Vagina (tissue), 2 donors: Measurements from ENCODE around the gene NPAS3. TPM values are rescaled to one million over a fixed set of nuclear protein-coding genes. Genes with fewer than 3 reads are reported as not detected.

ENCODE experiments used
- DNase-seq, 2 donors: peaks; one replicate each; pipeline ENCODE4 v3.0.0-alpha.2; 2017; ENCODE audit errors: extremely low spot score in 2 of 2
- H3K27ac ChIP-seq: fragments of 200-600 bp; sonication (generic); one replicate; pipeline ENCODE4 v1.5.1; 2019
- H3K27me3 ChIP-seq: fragments of 200-600 bp; sonication (generic); one replicate; pipeline ENCODE4 v1.5.1; 2019
- H3K36me3 ChIP-seq, 2 donors: fragments of 200-600 bp; sonication (generic); one replicate each; pipeline ENCODE4 v1.5.1; 2017 to 2019
- H3K4me1 ChIP-seq: fragments of 200-600 bp; sonication (generic); one replicate; pipeline ENCODE4 v1.5.1; 2019
- H3K4me3 ChIP-seq, 2 donors: fragments of 200-600 bp; sonication (generic); 1 replicate in 1 of 2; 2 replicates in 1 of 2; pipeline ENCODE4 v1.5.1; 2016 to 2019
- H3K9me3 ChIP-seq: fragments of 200-600 bp; sonication (generic); one replicate; pipeline ENCODE4 v1.5.1; 2019
- CTCF ChIP-seq, 3 experiments: fragments of 450-650 bp in 2 of 3; fragments of 200-600 bp in 1 of 3; sonication (generic) in 1 of 3; IDR thresholded peaks; one replicate each; pipeline ENCODE4 v1.5.1; 2017 to 2019; ENCODE audit warnings: antibody characterized with exemption in 3 of 3, mild to moderate bottlenecking in 2 of 3, moderate library complexity in 2 of 3
- POLR2A ChIP-seq, 2 donors: fragments of 450-650 bp; IDR thresholded peaks; one replicate each; pipeline ENCODE4 v1.6.1; 2017; ENCODE audit warnings: antibody characterized with exemption in 2 of 2, mild to moderate bottlenecking in 2 of 2, moderate library complexity in 2 of 2
- POLR2AphosphoS5 ChIP-seq, 2 donors: sonication (generic); formaldehyde crosslinking; IDR thresholded peaks; one replicate each; pipeline ENCODE4 v1.9.0; 2017; ENCODE audit warnings: antibody characterized with exemption in 2 of 2, mild to moderate bottlenecking in 2 of 2, low read depth in 1 of 2; ENCODE audit not compliant: insufficient read depth in 1 of 2
- intact Hi-C: fragments of 100-400 bp; cut with DNase I; formaldehyde crosslinking; loops from one replicate; pipeline ENCODE4 v1.15.1; 2023
- total RNA-seq: library from RNA; depleted of rRNA; stranded (reverse); fragments of >200 nt; gene quantifications from one replicate; pipeline ENCODE4 v1.2.3, GENCODE V29; 2016

The NPAS3 gene
- total RNA-seq, 1 donor from 2014 or later = 1.2 TPM

GRCh38 chr14:33287189-33287588 is 348.5 kb downstream of the NPAS3 start:
- TF ChIP-seq POLR2AphosphoS5 (IDR thresholded peaks at IDR 0.05; ENCODE audit: insufficient read depth in 1 of 2, low read depth in 1 of 2) (no peak), POLR2A (IDR thresholded peaks at IDR 0.05) (no peak), CTCF (IDR thresholded peaks at IDR 0.05) (no peak)
- intact Hi-C loops = no loop called here

GRCh38 chr14:33290641-33291040 is 352.0 kb downstream of the NPAS3 start:
- TF ChIP-seq POLR2A (IDR thresholded peaks at IDR 0.05) = no peak
- no peak for TF ChIP-seq CTCF (IDR thresholded peaks at IDR 0.05)
- TF ChIP-seq POLR2AphosphoS5 (IDR thresholded peaks at IDR 0.05; ENCODE audit: insufficient read depth in 1 of 2, low read depth in 1 of 2) = no peak
- no peaks in the 10 kb centered on the region for H3K36me3 ChIP-seq

More at GRCh38 chr14:33287189-33287588, 348.5 kb downstream of the NPAS3 start:
- no peak for DNase-seq
- Histone ChIP-seq H3K4me1 (no peaks in the 10 kb centered on the region), H3K36me3 (no peaks in the 10 kb centered on the region), H3K27me3 (no peaks in the 10 kb centered on the region), H3K27ac (no peak overlapping the region), H3K9me3 (no peaks in the 10 kb centered on the region), H3K4me3 (no peak overlapping the region)

GRCh38 chr14:33291529-33292104 is 352.9 kb downstream of the NPAS3 start:
- Histone ChIP-seq H3K27ac (no peak overlapping the region), H3K4me3 (no peak overlapping the region), H3K9me3 (no peaks in the 10 kb centered on the region), H3K4me1 (no peaks in the 10 kb centered on the region), H3K36me3 (no peaks in the 10 kb centered on the region), H3K27me3 (no peaks in the 10 kb centered on the region)
- no peak for TF ChIP-seq POLR2A (IDR thresholded peaks at IDR 0.05)
- intact Hi-C loops = no loop called here
- no peak for DNase-seq

More at GRCh38 chr14:33290641-33291040, 352.0 kb downstream of the NPAS3 start:
- Histone ChIP-seq H3K9me3 (no peaks in the 10 kb centered on the region), H3K27me3 (no peaks in the 10 kb centered on the region), H3K27ac (no peak overlapping the region), H3K4me3 (no peak overlapping the region), H3K4me1 (no peaks in the 10 kb centered on the region)
- no peak for DNase-seq
- intact Hi-C loops = no loop called here

GRCh38 chr14:33294419-33294818 is 355.7 kb downstream of the NPAS3 start:
- H3K4me1 ChIP-seq = no peaks in the 10 kb centered on the region
- no peaks in the 10 kb centered on the region for H3K9me3 ChIP-seq
- H3K36me3 ChIP-seq = no peaks in the 10 kb centered on the region
- H3K27ac ChIP-seq = no peak overlapping the region
- no peaks in the 10 kb centered on the region for H3K27me3 ChIP-seq
- TF ChIP-seq POLR2A (IDR thresholded peaks at IDR 0.05) = no peak
- TF ChIP-seq CTCF (IDR thresholded peaks at IDR 0.05) = no peak
- TF ChIP-seq POLR2AphosphoS5 (IDR thresholded peaks at IDR 0.05; ENCODE audit: insufficient read depth in 1 of 2, low read depth in 1 of 2) = no peak
- intact Hi-C loops = no loop called here
- DNase-seq = no peak
- H3K4me3 ChIP-seq = no peak overlapping the region

GRCh38 chr14:33297565-33297964 is 358.9 kb downstream of the NPAS3 start:
- Histone ChIP-seq H3K9me3 (no peaks in the 10 kb centered on the region), H3K27me3 (no peaks in the 10 kb centered on the region), H3K27ac (no peak overlapping the region), H3K36me3 (no peaks in the 10 kb centered on the region), H3K4me1 (no peaks in the 10 kb centered on the region), H3K4me3 (no peak overlapping the region)
- TF ChIP-seq CTCF (IDR thresholded peaks at IDR 0.05) = no peak
- no peak for TF ChIP-seq POLR2AphosphoS5 (IDR thresholded peaks at IDR 0.05; ENCODE audit: insufficient read depth in 1 of 2, low read depth in 1 of 2)
- TF ChIP-seq POLR2A (IDR thresholded peaks at IDR 0.05) = no peak
- no peak for DNase-seq
- intact Hi-C loops = no loop called here
